HG02623 (cell line): ENCODE data around the gene SCO2.
A peak's percentile ranks its signal among the peaks of the same experiment; 100 is the strongest.
"Not testable (repeated sequence)": the region's sequence is repeated elsewhere in the genome, so short reads cannot be mapped to it uniquely, and the experiment has no call there.

Experiments
- ATAC-seq: cut with Tn5 transposase; IDR thresholded peaks from one replicate; pipeline ENCODE4 v1.9.1; 2021; ENCODE audit warnings: moderate library complexity; ENCODE audit not compliant: unreplicated experiment

SCO2 gene

GRCh38 chr22:50522208-50522805 is 3.1 kb downstream of the SCO2 start:
- no peak for ATAC-seq

GRCh38 chr22:50521710-50522109 is 3.7 kb downstream of the SCO2 start:
- ATAC-seq = no peak

GRCh38 chr22:50520826-50521453 is 4.5 kb downstream of the SCO2 start:
- ATAC-seq = no peak

DNA sequence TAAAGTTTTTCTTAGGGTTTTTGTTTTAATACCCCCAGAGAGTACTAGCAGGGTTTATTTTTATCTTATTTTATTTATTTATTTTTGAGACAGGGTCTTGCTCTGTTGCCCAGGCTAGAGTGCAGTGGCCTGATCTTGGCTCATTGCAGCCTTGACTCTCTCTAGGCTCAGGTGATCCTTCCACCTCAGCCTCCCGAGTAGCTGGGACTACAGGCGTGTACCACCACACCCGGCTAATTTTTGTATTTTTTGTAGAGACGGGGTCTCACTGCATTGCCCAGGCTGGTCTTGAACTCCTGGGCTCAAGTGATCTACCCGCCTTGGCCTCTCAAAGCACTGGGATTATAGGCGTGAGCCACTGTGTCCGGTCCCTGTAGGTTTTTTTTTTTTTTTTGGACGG is 5.2 kb downstream of the SCO2 start:
- ATAC-seq = not testable (repeated sequence)

GRCh38 chr22:50519151-50519550 is 6.2 kb downstream of the SCO2 start:
- no peak for ATAC-seq

DNA sequence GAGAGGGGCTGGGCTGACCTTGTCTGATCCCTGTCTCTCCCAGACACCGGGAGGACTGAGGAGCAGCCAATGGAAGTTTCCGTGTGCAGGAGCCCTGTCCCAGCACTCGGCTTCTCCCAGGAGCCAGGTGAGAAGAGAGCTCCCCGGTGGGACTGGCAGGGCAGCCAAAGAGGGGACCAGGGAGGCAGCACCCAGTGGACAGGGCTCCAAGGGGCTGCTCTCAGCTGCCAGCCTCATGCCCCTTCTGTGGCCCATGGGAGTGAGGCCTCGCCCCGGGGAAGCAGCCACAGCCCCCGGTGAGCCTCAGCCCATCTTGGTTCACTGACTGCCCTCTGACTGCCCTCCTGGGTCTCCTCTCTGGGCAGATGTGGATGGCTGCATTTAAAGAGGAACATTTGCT is 6.8 kb downstream of the SCO2 start:
- ATAC-seq = no peak

- no peak for ATAC-seq
Measured at GRCh38 chr22:50517495-50518260, 7.7 kb downstream of the SCO2 start.

DNA sequence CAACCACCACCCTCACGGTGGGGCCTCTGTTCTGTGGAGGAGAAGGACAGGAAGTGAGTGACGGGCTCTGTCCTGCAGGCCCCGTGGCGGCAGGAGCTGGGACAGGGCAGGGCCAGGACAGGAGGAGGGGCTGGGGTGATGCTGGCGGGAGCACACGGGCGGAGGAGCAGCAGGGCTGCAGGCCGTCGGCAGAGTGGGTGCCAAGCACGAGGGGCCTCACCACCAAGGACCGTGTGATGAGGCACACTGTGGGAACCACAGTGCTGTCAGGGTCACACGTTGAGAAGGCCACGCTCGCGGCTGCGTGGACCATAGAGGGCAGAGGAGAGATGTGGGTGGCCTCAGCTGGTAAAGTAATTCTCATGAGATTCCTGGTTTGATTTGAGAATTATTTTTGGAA is 8.5 kb downstream of the SCO2 start:
- no peak for ATAC-seq

GRCh38 chr22:50516068-50516467 is 9.3 kb downstream of the SCO2 start:
- ATAC-seq = no peak

GRCh38 chr22:50513175-50513574 is 12.2 kb downstream of the SCO2 start:
- no peak for ATAC-seq

DNA sequence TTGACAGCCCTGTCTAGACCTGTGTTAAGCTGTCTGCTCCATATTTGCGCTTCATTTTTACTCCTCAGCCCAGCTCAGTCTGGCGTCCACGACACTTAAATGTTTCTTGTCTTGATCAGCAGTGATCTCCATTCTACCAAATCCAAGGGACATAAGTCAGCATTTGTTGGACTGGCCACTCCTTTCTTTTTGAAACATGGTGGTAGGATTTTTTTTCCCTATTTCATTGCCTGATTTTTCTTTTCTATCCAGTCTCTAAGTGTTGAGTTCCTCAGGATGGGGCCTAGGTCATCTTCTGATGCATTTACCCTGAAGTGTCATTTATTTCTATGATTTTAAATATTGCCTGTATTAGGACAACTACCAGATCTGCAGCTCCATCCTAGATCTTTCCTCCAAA is 16.5 kb downstream of the SCO2 start:
- no peak for ATAC-seq

- peak; percentile 55 for ATAC-seq
Measured at GRCh38 chr22:50507991-50508884, 17.2 kb downstream of the SCO2 start, which contains the start of gene NCAPH2. Gene NCAPH2 (plus strand): TSS chr22:50508224. CDS start chr22:50508338, 114 bp downstream.

DNA sequence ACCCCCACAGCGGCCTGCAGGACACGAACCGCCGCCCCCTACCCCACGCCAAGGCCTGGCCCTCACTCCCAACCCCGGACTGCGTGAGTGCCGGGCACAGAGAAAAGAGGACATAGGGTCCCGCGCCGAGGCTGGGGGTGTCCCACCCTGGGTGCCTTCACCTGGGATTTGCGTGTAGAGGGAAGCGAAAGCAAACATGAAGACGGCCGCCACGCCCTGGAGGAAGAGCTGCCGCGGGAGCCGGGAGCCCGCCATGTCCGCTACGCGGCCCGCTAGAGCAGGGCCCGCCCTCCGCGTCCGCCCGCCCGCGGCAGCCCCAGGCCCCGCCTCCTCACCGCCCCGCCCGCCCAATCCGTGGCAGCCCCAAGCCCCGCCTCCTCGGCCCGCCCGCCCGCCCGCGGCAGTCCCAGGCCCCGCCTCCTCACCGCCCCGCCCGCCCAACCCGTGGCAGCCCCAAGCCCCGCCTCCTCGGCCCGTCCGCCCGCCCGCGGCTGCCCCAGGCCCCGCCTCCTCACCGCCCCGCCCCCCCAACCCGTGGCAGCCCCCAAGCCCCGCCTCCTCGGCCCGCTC is 17.9 kb downstream of the SCO2 start, which contains the start of gene LMF2:
LMF2 (minus strand) TSS at position 282 of the 570 bp plus-strand sequence; CDS start at position 255, 27 bp downstream.
- ATAC-seq = peak; percentile 54

DNA sequence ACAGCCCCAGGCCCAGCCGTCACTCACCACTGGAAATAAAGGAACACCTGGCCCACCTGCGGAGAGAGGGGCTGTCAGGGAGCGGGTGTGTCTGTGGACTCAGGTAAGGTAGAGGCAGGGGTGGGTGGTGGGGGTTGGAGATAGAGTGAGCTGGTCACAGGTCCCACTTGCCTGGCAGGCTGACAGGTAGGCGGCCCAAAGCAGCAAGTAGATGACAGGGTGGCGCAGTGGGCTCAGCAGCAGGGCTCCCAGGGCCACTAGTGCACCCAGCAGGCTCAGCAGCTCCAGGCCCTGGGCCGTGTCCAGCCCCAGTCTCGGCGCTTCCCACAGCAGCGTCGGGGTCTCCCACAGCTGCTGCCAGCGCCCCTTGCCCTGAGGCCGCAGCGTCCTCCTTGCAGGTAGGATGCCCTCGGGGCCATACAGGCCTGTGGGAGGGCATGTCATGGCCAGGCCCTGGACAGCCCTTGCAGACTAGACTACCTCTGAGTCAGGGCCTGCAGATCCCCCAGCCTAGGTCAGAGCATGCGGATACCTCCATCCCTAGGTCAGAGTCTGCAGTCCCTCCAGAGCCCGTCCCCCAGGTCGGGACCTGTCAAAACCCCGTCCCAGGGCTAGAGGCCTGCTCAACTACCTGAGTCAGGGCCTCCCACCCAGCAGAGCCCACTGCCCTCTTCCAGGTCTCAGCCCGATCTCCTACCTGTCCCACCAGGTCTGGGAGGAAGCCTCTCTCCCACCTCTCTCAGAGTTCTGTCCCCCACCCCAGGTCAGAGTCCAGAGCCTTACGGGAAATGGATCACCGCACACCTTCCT is 18.6 kb downstream of the SCO2 start:
- ATAC-seq = no peak

GRCh38 chr22:50505776-50506610 is 19.4 kb downstream of the SCO2 start:
- ATAC-seq = no peak

- ATAC-seq = no peak
Measured at GRCh38 chr22:50505276-50505775, 20.1 kb downstream of the SCO2 start.

DNA sequence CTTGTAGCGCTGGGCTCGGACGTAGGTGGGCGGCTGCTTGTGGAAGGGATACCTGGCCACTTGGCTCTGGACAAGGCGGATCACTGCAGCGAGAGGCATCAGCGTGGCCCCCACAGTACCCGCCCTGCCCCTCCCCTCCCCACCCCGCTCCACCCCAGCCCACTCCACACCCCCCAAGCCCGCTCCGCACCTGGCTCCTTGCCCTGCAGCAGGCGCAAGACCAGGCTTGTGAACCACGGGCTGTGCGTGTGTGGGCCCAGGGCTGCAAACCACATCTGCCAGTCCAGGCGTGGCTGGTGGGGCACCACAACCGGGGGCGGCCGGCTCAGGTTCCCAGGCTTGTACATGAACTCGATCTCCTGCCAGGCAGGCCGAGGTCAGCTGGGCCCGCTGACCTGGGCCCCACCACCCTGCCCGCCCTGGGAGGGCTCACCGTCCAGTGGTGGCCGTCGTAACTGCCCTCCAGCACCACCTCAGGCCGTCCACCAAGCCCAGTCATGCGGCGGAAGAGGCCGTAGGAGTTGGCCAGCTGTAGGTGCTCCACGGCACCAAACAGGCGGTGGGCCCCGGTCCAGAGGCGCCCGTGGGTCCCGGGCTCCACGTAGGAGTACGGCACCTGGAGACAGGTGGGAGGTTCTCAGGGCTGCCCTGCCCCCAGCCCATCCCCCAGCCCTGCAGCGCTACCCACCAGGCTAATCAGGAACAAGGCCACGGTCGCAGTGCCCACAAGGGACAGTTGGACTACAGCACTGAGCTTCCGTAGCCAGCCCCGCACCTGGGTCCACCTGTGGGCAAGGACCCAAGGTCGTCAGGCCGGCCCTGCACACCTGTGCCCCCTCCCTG is 20.8 kb downstream of the SCO2 start:
- no peak for ATAC-seq
